SIG-M5 treated with dmso at 0.1 percent for 504 hours (cell line): Measurements from ENCODE around the gene TMEM260.

ENCODE experiments used
- DNase-seq: peaks from one replicate; lab custom pipeline; 2025; ENCODE audit not compliant: unreplicated experiment; lab: John Stamatoyannopoulos, UW

The TMEM260 gene

DNA sequence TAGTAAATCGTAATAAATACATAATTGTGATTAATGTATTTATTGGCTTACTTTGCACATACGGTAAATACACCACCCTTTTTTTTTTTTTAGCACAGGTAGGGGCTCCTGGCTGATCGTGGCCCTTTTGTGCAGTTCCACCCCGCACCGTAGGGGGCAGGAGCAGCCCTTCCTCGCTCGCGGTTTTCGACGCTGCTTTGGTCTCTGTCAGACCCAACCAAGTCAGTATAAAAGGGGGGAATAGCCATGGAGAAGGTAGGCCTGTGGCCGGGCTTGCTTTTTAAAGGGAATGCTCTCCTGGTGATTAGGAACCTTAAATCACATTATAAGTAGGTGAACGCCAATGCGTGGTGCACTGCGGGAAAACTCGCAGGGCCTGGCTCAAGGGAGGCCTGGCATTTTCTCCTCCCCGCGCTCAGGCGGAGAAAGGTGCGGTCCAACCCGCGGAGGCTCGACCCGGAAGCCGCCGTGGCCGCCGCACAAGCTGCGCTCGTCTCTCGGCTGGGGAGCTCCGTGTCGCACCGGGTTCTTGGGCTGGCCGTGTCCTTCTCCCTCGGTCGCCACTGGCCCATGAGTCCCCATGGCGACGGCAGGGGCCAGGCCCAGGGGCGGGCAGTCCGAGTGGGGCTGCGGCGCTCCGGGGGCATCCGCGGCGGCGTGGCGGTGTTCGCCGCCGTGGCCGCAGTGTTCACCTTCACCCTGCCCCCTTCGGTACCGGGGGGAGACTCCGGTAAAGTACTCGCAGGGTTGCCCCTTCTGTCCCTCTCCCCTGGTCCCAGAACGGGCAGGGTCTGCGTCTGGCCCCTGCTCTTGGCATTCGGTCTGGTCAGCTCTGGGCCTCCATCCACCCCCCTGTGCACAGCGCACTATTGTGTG lies at the start of gene TMEM260:
TMEM260 (plus strand) TSS at position 454 of the 876 bp plus-strand sequence; CDS start at position 571, 117 bp downstream.
- DNase-seq: peak; percentile 82

- DNase-seq: no peak
Measured at GRCh38 chr14:56532546-56532945, 47.1 kb upstream of the TMEM260 start.

DNA sequence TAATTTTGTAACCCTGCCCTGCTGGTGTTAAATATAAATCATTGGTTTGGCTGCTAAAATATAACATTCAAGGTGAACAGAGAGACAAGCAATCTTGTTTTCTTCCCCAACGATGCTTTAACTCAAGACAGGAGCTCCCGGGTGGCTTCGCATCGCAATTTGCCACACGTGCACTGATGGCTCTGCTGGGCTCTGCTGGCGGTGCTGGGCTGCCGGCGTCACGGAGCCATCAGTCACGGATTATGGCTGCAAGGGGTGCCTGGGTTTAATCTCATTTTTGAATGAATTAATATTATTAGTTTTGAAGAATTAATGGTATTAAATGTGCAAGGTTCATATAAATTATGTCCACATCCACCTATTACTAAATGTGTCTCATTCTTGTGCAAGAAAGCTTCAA lies 44.9 kb upstream of the TMEM260 start:
- DNase-seq: no peak

DNA sequence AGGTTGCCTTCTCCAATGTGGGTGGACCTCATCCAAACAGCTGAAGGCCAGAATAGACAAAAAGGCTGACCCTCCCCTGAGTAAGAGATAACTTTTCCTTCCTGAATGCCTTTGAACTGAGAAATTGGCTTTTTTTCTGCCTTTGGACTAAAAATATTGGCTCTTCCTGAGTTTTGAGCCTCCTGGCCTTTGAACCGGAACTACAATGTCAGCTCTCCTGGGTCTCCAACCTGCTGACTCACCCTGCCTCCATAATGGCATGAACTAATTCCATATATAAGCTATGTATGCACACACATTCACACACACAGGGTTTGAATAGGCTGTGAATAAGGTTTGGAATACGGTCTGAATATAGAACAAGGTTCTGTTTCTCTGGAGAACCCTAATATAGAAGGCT lies 39.7 kb upstream of the TMEM260 start:
- DNase-seq: no peak

GRCh38 chr14:56543436-56543835 lies 36.2 kb upstream of the TMEM260 start:
- DNase-seq: no peak

- DNase-seq: no peak
Measured at GRCh38 chr14:56549721-56550120, 29.9 kb upstream of the TMEM260 start.

DNA sequence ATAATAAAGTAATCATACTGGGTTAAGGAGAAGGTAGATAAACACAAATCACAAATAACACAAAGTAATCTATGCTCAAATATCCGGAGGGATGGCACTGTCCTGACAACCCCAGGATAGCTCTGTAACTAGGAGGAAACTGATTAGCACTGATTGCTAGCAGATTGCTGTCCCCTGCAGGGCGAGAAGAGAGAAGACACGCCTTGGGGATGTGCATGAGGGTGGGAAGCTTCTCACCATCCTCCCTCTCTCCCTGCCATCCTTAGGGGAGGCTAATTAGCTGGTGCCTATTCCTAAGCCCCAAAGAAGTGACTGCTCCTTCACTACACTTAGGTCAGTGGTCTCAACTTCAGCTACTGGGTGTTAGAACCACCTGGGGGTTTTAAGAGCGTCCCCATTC lies 27.0 kb upstream of the TMEM260 start:
- no peak for DNase-seq

DNA sequence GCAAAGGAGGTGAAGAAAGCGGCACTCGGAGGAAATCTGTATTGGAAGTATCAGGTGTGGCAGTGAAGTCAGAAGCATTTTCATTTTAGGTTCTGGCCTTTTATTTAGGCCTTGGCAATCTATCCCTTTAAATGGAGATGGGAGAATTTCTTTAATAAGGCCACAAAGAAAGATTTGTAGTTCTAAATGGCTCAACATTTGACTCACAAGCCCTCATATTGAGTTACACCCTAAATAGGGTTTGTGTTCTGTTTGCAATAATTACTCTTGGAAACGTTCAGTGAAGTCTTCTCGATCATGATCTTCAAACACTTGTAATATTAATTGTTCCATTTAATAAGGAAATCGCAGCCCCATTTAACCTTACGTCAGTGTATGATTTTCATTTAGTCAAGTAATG lies 25.3 kb upstream of the TMEM260 start:
- DNase-seq: no peak

GRCh38 chr14:56555921-56556570 lies 23.6 kb upstream of the TMEM260 start:
- DNase-seq: peak; percentile 24

- no peak for DNase-seq
Measured at GRCh38 chr14:56559182-56559581, 20.4 kb upstream of the TMEM260 start.

DNA sequence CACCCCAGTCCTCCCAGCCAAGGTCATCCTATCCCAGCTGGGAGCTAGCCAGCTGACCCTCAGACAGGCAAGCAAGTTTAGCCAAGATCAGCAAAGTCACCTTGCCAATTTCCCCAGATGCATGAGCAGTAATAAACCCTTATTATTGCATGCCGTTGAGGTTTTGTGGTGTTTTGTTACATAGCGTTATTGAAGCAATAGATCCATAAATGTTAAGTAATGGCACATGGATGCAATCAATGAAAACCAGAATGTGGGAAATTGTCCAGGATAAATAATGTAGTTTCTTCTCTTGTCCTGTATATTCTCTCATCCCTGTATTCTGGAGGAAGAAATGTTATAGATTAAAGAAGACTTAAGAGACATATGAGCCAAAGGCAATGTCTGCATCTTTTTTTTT lies 18.0 kb upstream of the TMEM260 start:
- DNase-seq: no peak

- no peak for DNase-seq
Measured at GRCh38 chr14:56562883-56563282, 16.7 kb upstream of the TMEM260 start.

DNA sequence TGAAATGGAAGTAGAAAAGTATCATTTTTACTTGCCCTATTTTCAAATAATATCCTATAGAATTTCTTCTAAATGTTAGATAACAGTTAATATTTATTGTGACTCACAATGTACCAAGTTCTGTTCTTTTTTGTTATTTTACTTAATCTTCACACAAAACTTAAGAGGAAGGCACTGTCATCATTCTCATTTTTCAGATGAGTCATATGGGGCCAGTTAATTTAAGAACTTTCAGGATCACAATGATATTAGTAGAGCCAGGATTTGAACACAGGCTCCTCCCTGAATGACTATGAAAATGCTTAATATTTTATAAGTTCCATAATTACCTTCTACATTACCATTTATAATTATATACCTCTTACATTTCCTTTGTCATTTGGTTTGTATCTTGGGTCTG lies 10.4 kb upstream of the TMEM260 start:
- no peak for DNase-seq

DNA sequence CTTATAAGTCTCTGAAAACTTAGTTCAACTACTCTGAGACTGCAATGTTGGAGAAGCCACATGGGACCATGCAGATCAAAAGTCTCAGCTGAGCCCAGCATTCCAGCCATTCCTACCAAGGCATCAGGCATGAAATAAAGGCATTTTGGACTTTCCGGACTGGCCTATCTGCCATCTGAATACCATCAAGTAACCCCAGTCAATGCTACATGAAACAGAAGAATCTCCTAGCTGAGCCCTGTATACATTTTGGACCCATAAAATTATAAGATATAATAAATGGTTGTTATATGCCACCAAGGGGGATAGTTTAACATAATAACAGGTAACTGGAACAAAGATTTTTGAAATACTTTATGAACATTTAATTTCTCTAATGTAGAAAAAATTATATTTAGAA lies 9.3 kb upstream of the TMEM260 start:
- no peak for DNase-seq

- DNase-seq: no peak
Measured at GRCh38 chr14:56580221-56580711, 668 bp downstream of the TMEM260 start.

DNA sequence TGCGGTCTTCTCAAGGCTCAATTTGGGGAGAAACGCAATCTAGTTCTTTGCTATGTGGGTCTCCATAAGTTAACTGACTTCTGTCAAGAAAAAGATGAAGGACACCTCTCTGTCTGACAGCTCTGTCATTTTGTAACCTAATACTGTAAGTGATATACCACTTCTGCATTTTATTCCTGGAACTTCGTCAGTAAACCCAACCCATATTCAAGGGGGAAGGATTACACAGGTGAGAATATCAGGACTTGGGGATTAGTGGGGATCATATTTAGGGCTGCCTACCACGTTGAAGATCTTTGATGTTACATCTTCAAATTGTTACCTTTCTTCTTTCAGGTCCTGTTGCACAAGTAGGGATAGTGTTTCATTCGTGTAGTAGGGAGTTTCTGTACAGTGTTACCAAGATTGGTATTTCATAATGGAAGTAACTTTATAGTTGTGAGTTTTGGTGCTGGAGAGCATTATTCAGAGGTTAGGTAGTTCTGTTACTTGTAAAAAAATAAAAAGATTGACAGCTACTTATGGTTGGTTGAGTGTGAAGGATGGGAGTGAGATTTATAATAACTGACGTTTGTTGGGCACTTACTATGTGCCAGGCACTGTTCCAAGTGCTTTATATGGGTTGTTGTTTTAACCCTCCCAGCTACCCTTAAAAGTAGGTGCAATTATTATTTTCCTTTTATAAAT lies 1.6 kb downstream of the TMEM260 start:
- peak; percentile 13 for DNase-seq

GRCh38 chr14:56585461-56586084 lies 6.0 kb downstream of the TMEM260 start:
- no peak for DNase-seq

GRCh38 chr14:56587701-56588100 lies 8.1 kb downstream of the TMEM260 start:
- no peak for DNase-seq

GRCh38 chr14:56590535-56590960 lies 10.9 kb downstream of the TMEM260 start:
- DNase-seq: no peak

DNA sequence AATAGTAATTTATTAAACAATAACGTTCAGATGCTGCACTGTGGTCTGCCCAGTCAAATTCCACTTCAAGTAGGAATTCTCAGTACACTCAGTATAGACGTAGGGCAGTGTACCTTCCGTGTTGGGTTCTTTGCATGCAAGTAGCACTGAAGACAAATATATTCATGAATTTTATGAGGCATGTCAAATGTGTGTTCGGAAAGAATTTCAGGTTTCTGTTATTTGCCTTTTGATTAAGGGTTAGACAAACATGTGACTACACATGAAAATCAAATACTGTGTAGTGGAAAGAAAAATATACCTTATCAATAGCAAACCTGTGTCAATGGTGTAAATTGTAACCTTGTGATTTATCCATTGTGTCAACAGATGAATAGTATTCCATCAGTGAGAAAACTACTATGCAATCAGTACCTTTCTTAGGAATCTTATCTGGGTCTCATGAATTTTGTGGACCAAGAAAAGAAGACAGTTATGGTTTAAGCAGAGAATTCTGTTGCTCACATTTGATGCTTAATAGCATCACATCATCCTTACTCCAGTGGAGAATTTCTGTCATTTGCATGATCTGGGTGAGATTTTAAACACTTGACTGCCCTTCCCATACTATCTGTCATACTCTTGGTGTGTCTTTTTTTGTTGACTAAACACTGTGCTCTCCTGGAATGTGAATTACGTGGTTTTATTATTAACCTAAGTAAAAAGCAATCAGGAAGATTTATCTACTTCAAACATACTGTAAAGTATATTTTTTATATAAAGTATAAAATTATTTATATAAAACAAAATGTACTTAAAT lies 13.3 kb downstream of the TMEM260 start:
- no peak for DNase-seq
